Panc1 (cell line): Measurements from ENCODE around the gene KRT76. TPM values are rescaled to one million over a fixed set of nuclear protein-coding genes. Genes with fewer than 3 reads are reported as not detected.

ENCODE experiments used
- ATAC-seq: fragments of 200-7000 bp; cut with Tn5 transposase; 2 replicates; pipeline ENCODE4 v1.9.1; 2020; ENCODE audit warnings: mild to moderate bottlenecking, moderate library complexity
- BruUV-seq: library from RNA; stranded (reverse); fragments of 400-500 nt; replicated peaks from 2 replicates; lab custom pipeline; 2021; lab: Mats Ljungman, UMichigan
- CTCF ChIA-PET: fragments of 300-600 bp; sonication (Branson Sonifier 250); formaldehyde crosslinking; loops from one replicate; lab custom pipeline; 2022; ENCODE audit warnings: antibody characterized with exemption; lab: Charles Lee
- POLR2A ChIA-PET: fragments of 300-600 bp; sonication (Branson Sonifier 250); formaldehyde crosslinking; loops from one replicate; lab custom pipeline; 2022; ENCODE audit warnings: antibody characterized with exemption; lab: Charles Lee
- DNase-seq: peaks from one replicate; pipeline ENCODE4 v3.0.0-alpha.2; 2010; ENCODE audit warnings: low read depth, low spot score
- H3K27ac ChIP-seq: 2 replicates; pipeline ENCODE4 v1.5.1; 2011; ENCODE audit warnings: mild to moderate bottlenecking, low read length, inconsistent platforms
- H3K27me3 ChIP-seq: fragments of 200-500 bp; sonication (Bioruptor generic); 2 replicates; pipeline ENCODE4 v1.6.0; 2014; ENCODE audit warnings: low read length, inconsistent platforms; ENCODE audit not compliant: control insufficient read depth, insufficient read depth
- H3K36me3 ChIP-seq: fragments of 200-500 bp; sonication (Bioruptor generic); 2 replicates; pipeline ENCODE4 v1.5.1; 2014; ENCODE audit warnings: inconsistent platforms, mild to moderate bottlenecking, low read length, moderate library complexity; ENCODE audit not compliant: control insufficient read depth, insufficient read depth
- H3K4me1 ChIP-seq: 2 replicates; pipeline ENCODE4 v1.5.1; 2011; ENCODE audit warnings: inconsistent platforms, mild to moderate bottlenecking, low read length, moderate library complexity; ENCODE audit not compliant: control insufficient read depth, insufficient read depth
- H3K4me3 ChIP-seq, 2 experiments: 2 replicates each; pipeline ENCODE4 v1.5.1; 2011 to 2012; ENCODE audit warnings: low read depth in 2 of 2, low read length in 2 of 2, mild to moderate bottlenecking in 2 of 2, inconsistent platforms in 1 of 2, moderate library complexity in 1 of 2
- H3K9me3 ChIP-seq: fragments of 200-500 bp; sonication (Bioruptor generic); 2 replicates; pipeline ENCODE4 v1.5.1; 2014; ENCODE audit warnings: low read depth, mild to moderate bottlenecking, inconsistent platforms, low read length, moderate library complexity; ENCODE audit not compliant: control insufficient read depth, insufficient read depth
- POLR2AphosphoS5 ChIP-seq: IDR thresholded peaks from 2 replicates; pipeline ENCODE4 v1.6.1; 2012; ENCODE audit warnings: mild to moderate bottlenecking, low read depth, low read length, moderate library complexity
- SIN3A ChIP-seq: IDR thresholded peaks from 2 replicates; pipeline ENCODE4 v1.6.1; 2012; ENCODE audit warnings: low read depth, mild to moderate bottlenecking, low read length, moderate library complexity, borderline replicate concordance; ENCODE audit not compliant: insufficient read depth
- TCF7L2 ChIP-seq: IDR thresholded peaks from 2 replicates; pipeline ENCODE4 v1.6.1; 2011; ENCODE audit warnings: mild to moderate bottlenecking, low read depth, low read length, inconsistent platforms
- in situ Hi-C: cut with HindIII; loops from 2 replicates; pipeline ENCODE4 v1.10.0; 2016; ENCODE audit warnings: low sequenced_read_pairs, low pct_unique_long_range_greater_than_20kb
- intact Hi-C: fragments of 100-400 bp; cut with micrococcal nuclease; formaldehyde crosslinking; loops from one replicate; pipeline ENCODE4 v1.10.0; 2022; ENCODE audit not compliant: unreplicated experiment
- total RNA-seq: library from RNA; stranded (reverse); gene quantifications from one replicate; pipeline ENCODE4 v1.2.1, GENCODE V29; 2021; ENCODE audit not compliant: unreplicated experiment
- TF ChIP-seq, protein P1 (sequence below): fragments of 450-650 bp; IDR thresholded peaks from 2 replicates; pipeline ENCODE4 v1.5.1; 2017; ENCODE audit warnings: mild to moderate bottlenecking
- TF ChIP-seq, protein P2 (sequence below), 2 experiments: IDR thresholded peaks; 2 replicates each; pipeline ENCODE4 v1.6.1; 2011 to 2012; ENCODE audit warnings: low read depth in 2 of 2, control low read depth in 1 of 2, low read length in 1 of 2, mild to moderate bottlenecking in 1 of 2, moderate library complexity in 1 of 2; ENCODE audit not compliant: insufficient read depth in 1 of 2

The KRT76 gene
- total RNA-seq, 1 experiment from 2014 or later, result not detected

DNA sequence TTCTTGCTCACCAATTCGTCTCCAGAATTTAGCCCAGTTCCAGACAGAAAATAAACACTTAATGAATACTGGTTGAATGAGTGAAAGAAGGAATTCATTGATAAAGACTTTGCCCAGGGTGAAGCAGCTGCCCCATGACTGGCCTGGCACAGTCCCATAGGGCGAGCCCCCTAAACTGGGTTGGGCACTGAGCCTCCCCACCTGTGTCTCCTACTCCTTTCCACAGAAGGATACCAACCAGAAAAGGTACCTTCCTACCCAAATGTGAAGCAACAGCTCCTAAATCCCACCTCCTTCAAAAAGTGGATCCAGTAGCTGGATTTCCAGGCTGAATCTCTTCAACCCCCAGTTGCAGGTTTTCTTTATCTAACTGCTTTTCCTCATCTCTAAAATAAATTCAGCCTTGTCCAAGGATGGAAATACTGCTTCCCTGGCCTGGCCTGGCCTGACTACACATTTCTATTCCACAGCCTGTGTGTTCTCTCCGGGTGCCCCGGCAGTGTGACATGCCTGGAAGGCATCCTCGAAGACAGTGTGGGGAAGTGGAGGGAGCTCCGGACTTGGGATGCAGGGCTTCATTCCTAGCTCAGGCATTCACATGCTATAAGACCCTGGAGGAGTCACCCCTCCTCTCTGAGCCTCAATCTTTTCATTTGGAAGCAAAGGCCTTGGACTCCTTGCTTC lies 11.2 kb upstream of the KRT76 start:
- ChIA-PET CTCF (interaction anchor here (0.5 to 0.7 kb wide), 2 partner anchors 82 to 209 kb away, joined by 3 to 5 read pairs; no protein-coding TSS in a partner anchor), POLR2A (no interaction called here)
- H3K4me1 ChIP-seq, result no peaks in the 10 kb centered on the region
- peaks cover 7% of the 10 kb centered on the region for H3K27me3 ChIP-seq
- no peaks in the 10 kb centered on the region for H3K36me3 ChIP-seq
- ATAC-seq (no peak), DNase-seq (no peak)
- no TSS peak for BruUV-seq
- no peak overlapping the region for H3K27ac ChIP-seq
- TF ChIP-seq POLR2AphosphoS5 (no peak), SIN3A (no peak), TCF7L2 (no peak)
- TF ChIP-seq, protein P1, sequence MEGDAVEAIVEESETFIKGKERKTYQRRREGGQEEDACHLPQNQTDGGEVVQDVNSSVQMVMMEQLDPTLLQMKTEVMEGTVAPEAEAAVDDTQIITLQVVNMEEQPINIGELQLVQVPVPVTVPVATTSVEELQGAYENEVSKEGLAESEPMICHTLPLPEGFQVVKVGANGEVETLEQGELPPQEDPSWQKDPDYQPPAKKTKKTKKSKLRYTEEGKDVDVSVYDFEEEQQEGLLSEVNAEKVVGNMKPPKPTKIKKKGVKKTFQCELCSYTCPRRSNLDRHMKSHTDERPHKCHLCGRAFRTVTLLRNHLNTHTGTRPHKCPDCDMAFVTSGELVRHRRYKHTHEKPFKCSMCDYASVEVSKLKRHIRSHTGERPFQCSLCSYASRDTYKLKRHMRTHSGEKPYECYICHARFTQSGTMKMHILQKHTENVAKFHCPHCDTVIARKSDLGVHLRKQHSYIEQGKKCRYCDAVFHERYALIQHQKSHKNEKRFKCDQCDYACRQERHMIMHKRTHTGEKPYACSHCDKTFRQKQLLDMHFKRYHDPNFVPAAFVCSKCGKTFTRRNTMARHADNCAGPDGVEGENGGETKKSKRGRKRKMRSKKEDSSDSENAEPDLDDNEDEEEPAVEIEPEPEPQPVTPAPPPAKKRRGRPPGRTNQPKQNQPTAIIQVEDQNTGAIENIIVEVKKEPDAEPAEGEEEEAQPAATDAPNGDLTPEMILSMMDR, result no peak
- TF ChIP-seq, protein P2, sequence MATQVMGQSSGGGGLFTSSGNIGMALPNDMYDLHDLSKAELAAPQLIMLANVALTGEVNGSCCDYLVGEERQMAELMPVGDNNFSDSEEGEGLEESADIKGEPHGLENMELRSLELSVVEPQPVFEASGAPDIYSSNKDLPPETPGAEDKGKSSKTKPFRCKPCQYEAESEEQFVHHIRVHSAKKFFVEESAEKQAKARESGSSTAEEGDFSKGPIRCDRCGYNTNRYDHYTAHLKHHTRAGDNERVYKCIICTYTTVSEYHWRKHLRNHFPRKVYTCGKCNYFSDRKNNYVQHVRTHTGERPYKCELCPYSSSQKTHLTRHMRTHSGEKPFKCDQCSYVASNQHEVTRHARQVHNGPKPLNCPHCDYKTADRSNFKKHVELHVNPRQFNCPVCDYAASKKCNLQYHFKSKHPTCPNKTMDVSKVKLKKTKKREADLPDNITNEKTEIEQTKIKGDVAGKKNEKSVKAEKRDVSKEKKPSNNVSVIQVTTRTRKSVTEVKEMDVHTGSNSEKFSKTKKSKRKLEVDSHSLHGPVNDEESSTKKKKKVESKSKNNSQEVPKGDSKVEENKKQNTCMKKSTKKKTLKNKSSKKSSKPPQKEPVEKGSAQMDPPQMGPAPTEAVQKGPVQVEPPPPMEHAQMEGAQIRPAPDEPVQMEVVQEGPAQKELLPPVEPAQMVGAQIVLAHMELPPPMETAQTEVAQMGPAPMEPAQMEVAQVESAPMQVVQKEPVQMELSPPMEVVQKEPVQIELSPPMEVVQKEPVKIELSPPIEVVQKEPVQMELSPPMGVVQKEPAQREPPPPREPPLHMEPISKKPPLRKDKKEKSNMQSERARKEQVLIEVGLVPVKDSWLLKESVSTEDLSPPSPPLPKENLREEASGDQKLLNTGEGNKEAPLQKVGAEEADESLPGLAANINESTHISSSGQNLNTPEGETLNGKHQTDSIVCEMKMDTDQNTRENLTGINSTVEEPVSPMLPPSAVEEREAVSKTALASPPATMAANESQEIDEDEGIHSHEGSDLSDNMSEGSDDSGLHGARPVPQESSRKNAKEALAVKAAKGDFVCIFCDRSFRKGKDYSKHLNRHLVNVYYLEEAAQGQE (IDR thresholded peaks at IDR 0.05; ENCODE audit: insufficient read depth in 1 of 2, low read depth in 2 of 2, low read length in 1 of 2), result no peak
- H3K9me3 ChIP-seq, result no peaks in the 10 kb centered on the region
- intact Hi-C loops, result no loop called here
- H3K4me3 ChIP-seq, result no peak overlapping the region
- in situ Hi-C loops, result no loop called here

DNA sequence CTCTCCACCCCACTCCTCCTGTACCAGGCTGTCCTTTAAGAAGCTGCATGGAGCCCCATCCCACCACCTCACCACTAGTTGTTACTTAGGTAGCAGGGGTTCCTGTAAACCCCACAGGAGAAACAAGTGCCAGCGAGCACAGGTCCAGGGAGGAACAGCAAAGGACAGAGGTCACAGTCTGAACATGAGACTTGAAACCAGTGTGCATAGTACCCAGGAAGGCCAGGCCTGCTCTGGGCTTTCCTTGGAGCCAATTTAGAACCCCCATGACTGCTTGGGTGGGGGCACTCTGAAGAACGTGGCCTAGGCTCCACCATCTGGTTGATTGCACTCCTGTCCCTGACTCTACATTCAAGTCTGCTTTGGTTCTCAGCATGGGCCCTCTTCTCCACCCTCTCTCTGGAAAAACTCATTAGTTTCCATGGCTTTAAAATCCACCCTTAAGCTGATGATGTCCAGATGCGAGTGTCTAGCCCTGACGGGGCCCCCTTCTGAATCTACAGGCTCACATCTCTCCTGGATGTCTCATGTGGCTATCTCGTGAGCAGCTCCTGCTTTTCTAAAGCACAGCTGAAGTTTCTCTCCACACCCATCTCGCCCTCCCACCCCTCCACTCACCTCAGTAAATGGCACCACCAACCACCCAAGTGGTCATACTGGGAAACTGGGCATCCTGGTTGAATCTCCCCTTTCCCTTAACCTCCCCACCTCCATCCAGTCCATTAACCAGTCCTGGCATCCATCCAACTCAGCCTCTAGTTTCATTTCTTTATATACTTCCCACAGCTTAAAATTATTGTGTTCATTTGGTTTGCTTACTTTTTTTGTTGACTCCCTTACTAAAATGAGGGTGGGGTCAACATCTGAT lies 10.4 kb upstream of the KRT76 start:
- CTCF ChIA-PET, result no interaction called here
- ATAC-seq, result no peak

More for the DNA sequence above, 10.4 kb upstream of the KRT76 start:
- H3K4me1 ChIP-seq, result no peaks in the 10 kb centered on the region
- H3K27me3 ChIP-seq, result peaks cover 7% of the 10 kb centered on the region
- DNase-seq, result no peak
- no peaks in the 10 kb centered on the region for H3K9me3 ChIP-seq
- in situ Hi-C loops (no loop called here), intact Hi-C loops (no loop called here)
- no peak overlapping the region for H3K27ac ChIP-seq
- H3K4me3 ChIP-seq, result no peak overlapping the region
- POLR2A ChIA-PET, result no interaction called here
- H3K36me3 ChIP-seq, result no peaks in the 10 kb centered on the region
- TF ChIP-seq, protein P1, result no peak
- TF ChIP-seq, protein P2 (IDR thresholded peaks at IDR 0.05; ENCODE audit: insufficient read depth in 1 of 2, low read depth in 2 of 2, low read length in 1 of 2), result no peak
- TF ChIP-seq SIN3A (no peak), POLR2AphosphoS5 (no peak), TCF7L2 (no peak)
- BruUV-seq, result no TSS peak
